ENCODE results near the gene NUF2. TPM values are rescaled to one million over a fixed set of nuclear protein-coding genes. Genes with fewer than 3 reads are reported as not detected.

The NUF2 gene
- total and polyA plus RNA-seq, 2 of the 8 experiments (the other 6 are each of a cell fraction or from before 2014, with no cell fraction given), result 12.1 to 28.3 TPM

DNA sequence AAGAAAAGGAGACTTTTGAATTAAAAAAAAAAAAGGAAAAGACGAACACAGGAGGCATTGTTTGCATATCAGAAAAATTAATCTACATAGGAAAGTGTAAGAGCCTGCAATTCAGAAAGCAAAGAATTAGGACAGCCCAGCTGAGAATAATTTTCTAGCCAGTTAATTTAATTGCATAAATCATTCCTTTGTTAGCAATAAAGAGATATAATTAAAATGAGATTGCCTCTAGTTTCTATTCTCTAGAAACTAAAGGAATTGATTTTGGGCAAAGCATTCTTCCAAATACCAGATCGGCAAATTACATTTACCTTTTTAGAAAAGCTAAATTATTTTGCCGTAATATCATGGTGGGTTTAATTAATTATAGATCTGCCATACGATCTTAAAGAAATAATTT lies 46.0 kb downstream of the NUF2 start:
- no peak overlapping the region for H3K4me3 ChIP-seq (ENCODE audit: extremely low read depth in 1 of 4, insufficient read depth in 2 of 4, low read depth in 3 of 4, low read length in 4 of 4)
- H3K14ac ChIP-seq (ENCODE audit: insufficient read length), result no peak overlapping the region
- no peak overlapping the region for H3K4ac ChIP-seq (replicated peaks; ENCODE audit: insufficient read length, low read depth, low read length)
- no peak overlapping the region for H2BK12ac ChIP-seq (ENCODE audit: low read depth, low read length)
- no peaks in the 10 kb centered on the region; a peak in 1 of 8 replicates for H3K36me3 ChIP-seq (ENCODE audit: control insufficient read depth in 2 of 4, insufficient read depth in 4 of 4, low read length in 3 of 4)
- H3K79me2 ChIP-seq (ENCODE audit: control insufficient read depth in 1 of 2, insufficient read depth in 2 of 2, low read length in 2 of 2), result no peaks in the 10 kb centered on the region
- no peak overlapping the region for H3K18ac ChIP-seq (ENCODE audit: extremely low read depth, low read length)
- H2BK120ac ChIP-seq (replicated peaks; ENCODE audit: low read depth, low read length), result no peak overlapping the region
- H2AFZ ChIP-seq (ENCODE audit: low read length), result no peak overlapping the region
- H3K23ac ChIP-seq (ENCODE audit: insufficient read length), result no peak overlapping the region
- H2AK5ac ChIP-seq (ENCODE audit: low read depth, low read length), result no peak overlapping the region
- no peak overlapping the region for H4K5ac ChIP-seq (ENCODE audit: insufficient read length, low read depth, low read length)
- ChIA-PET POLR2A (ENCODE audit: partially characterized antibody) (no interaction called here), CTCF (ENCODE audit: partially characterized antibody) (interaction anchor here (1.0 to 1.2 kb wide), 2 partner anchors 9 to 11 kb away, joined by 3 read pairs; no protein-coding TSS in a partner anchor)
- no peak overlapping the region for H3K4me2 ChIP-seq (ENCODE audit: insufficient read depth in 1 of 2, low read depth in 2 of 2, low read length in 2 of 2)
- TF ChIP-seq TBP (IDR thresholded peaks at IDR 0.05; ENCODE audit: low read depth, low read length), result no peak
- TF ChIP-seq JUN (IDR thresholded peaks at IDR 0.05; ENCODE audit: low read depth, low read length), result no peak
- TF ChIP-seq BRCA1 (IDR thresholded peaks at IDR 0.05; ENCODE audit: low read depth, low read length), result no peak
- TF ChIP-seq EGR1 (IDR thresholded peaks at IDR 0.05; ENCODE audit: borderline replicate concordance, low read depth, low read length), result no peak
- TF ChIP-seq SIX5 (IDR thresholded peaks at IDR 0.05; ENCODE audit: low read depth, low read length), result no peak
- TF ChIP-seq USF2 (IDR thresholded peaks at IDR 0.05; ENCODE audit: low read length), result no peak
- no peak for TF ChIP-seq HDAC6 (IDR thresholded peaks at IDR 0.05; ENCODE audit: low read depth, low read length)
- TF ChIP-seq MAX (IDR thresholded peaks at IDR 0.05), result no peak
- TF ChIP-seq BACH1 (IDR thresholded peaks at IDR 0.05; ENCODE audit: low read length), result no peak
- TF ChIP-seq SAP30 (IDR thresholded peaks at IDR 0.05; ENCODE audit: insufficient read depth, insufficient replicate concordance, low read length), result no peak
- no peak for TF ChIP-seq RFX5 (IDR thresholded peaks at IDR 0.05; ENCODE audit: borderline replicate concordance, low read depth, low read length)
- no peak for TF ChIP-seq KDM4A (IDR thresholded peaks at IDR 0.05; ENCODE audit: low read depth, low read length, severe bottlenecking)
- no peak overlapping the region for H3K27ac ChIP-seq (ENCODE audit: low read depth, low read length)
- no peaks in the 10 kb centered on the region; the same call in 1 of the 2 replicates for H3K23me2 ChIP-seq (ENCODE audit: low read depth, low read length)
- H3K79me1 ChIP-seq (ENCODE audit: low read depth, low read length), result no peaks in the 10 kb centered on the region
- no peak overlapping the region for H4K91ac ChIP-seq (replicated peaks; ENCODE audit: insufficient read length, low read length)
- no peak overlapping the region for H2BK15ac ChIP-seq (ENCODE audit: low read length)
- H4K8ac ChIP-seq (ENCODE audit: extremely low read depth, insufficient read depth, low read length), result no peak overlapping the region
- peaks cover 0 to 3% (median 1%) of the 10 kb centered on the region in 4 experiments; a peak in 3 of 7 replicates for H3K4me1 ChIP-seq (replicated peaks in 1 of 4; ENCODE audit: control insufficient read depth in 3 of 4, insufficient read depth in 4 of 4, low read length in 3 of 4)
- WGBS, 2 experiments (ENCODE audit: extremely low coverage in 1 of 2, insufficient coverage in 1 of 2, insufficient read length in 1 of 2, insufficient replicate concordance in 2 of 2, low coverage in 1 of 2, low lambda C conversion rate in 2 of 2, missing lambda C conversion rate in 1 of 2), result 83% methylated on average over 4 of the region's 4 CpGs; no CpG with 5 or more reads in 1 of the 2 experiments
- H3K27me3 ChIP-seq (replicated peaks in 1 of 4; ENCODE audit: control insufficient read depth in 3 of 4, extremely low read depth in 1 of 4, insufficient read depth in 3 of 4, low read length in 3 of 4), result no peaks in the 10 kb centered on the region
- H2BK5ac ChIP-seq (ENCODE audit: low read depth, low read length), result no peak overlapping the region
- H3K9me3 ChIP-seq (ENCODE audit: insufficient read depth in 2 of 2, low read depth in 1 of 2, low read length in 1 of 2), result no peaks in the 10 kb centered on the region
- FAIRE-seq, result no peak
- DNase-seq (ENCODE audit: low read depth in 1 of 2, low spot score in 2 of 2), result no peak
- H3K56ac ChIP-seq (replicated peaks; ENCODE audit: insufficient read length, low read depth, low read length), result no peak overlapping the region
- no peaks in the 10 kb centered on the region for H4K20me1 ChIP-seq (replicated peaks in 1 of 2; ENCODE audit: control insufficient read depth in 1 of 2, insufficient read depth in 2 of 2, low read length in 2 of 2)
- H3K9ac ChIP-seq (replicated peaks in 1 of 4; ENCODE audit: extremely low read depth in 1 of 4, low read depth in 3 of 4, low read length in 3 of 4), result no peak overlapping the region
- no peak overlapping the region for H2BK20ac ChIP-seq (ENCODE audit: low read length)

Data from H1 (cell line).